Aorta (tissue), 5 donors: ENCODE data around the gene ZBED3. TPM values are rescaled to one million over a fixed set of nuclear protein-coding genes. Genes with fewer than 3 reads are reported as not detected.

Source experiments
- ATAC-seq: fragments of 200-7000 bp; cut with Tn5 transposase; one replicate; pipeline ENCODE4 v1.9.1; 2022; ENCODE audit warnings: moderate library complexity; ENCODE audit not compliant: low FRiP score
- DNase-seq, 2 donors: peaks; one replicate each; pipeline ENCODE4 v3.0.0-alpha.2; 2020
- H3K27ac ChIP-seq, 2 donors: one replicate each; pipeline ENCODE4 v1.5.1; 2013; ENCODE audit warnings: low read length in 2 of 2, mild to moderate bottlenecking in 2 of 2, moderate library complexity in 2 of 2, control low read depth in 1 of 2, inconsistent platforms in 1 of 2, low read depth in 1 of 2
- H3K27me3 ChIP-seq, 2 donors: one replicate each; pipeline ENCODE4 v1.6.1; 2013; ENCODE audit warnings: control low read depth in 1 of 2, low read length in 1 of 2, mild to moderate bottlenecking in 1 of 2, moderate library complexity in 1 of 2; ENCODE audit not compliant: insufficient read depth in 2 of 2, control insufficient read depth in 1 of 2
- H3K36me3 ChIP-seq, 2 donors: one replicate each; pipeline ENCODE4 v1.6.1; 2013; ENCODE audit warnings: control low read depth in 1 of 2, low read length in 1 of 2, mild to moderate bottlenecking in 1 of 2; ENCODE audit not compliant: insufficient read depth in 2 of 2, control insufficient read depth in 1 of 2
- H3K4me1 ChIP-seq, 2 donors: one replicate each; pipeline ENCODE4 v1.6.1; 2013; ENCODE audit warnings: low read length in 2 of 2, control low read depth in 1 of 2, mild to moderate bottlenecking in 1 of 2, moderate library complexity in 1 of 2; ENCODE audit not compliant: insufficient read depth in 2 of 2, control insufficient read depth in 1 of 2
- H3K4me3 ChIP-seq, 2 donors: one replicate each; pipeline ENCODE4 v1.5.1; 2013; ENCODE audit warnings: low read length in 2 of 2, control low read depth in 1 of 2, mild to moderate bottlenecking in 1 of 2
- H3K9me3 ChIP-seq: one replicate; pipeline ENCODE4 v1.6.1; 2013; ENCODE audit warnings: mild to moderate bottlenecking, low read length; ENCODE audit not compliant: control insufficient read depth
- WGBS, 2 donors: extraction: QIAGEN DNeasy Blood & Tissue Kit; methylation state at CpG; one replicate each; pipeline ENCODE4 v1.1.7; 2013; 5-methylcytosine and 5-hydroxymethylcytosine counted together
- intact Hi-C, 2 donors: fragments of 100-400 bp; cut with DNase I; formaldehyde crosslinking; loops; one replicate each; pipeline versions ENCODE4 v1.14.2 to v1.15.0; 2022
- polyA plus RNA-seq, 2 donors: library from polyadenylated mRNA; stranded (reverse); fragments of 200-250 nt; gene quantifications; one replicate each; pipeline ENCODE4 v1.2.3, GENCODE V29; 2013
- total RNA-seq, 2 donors: library from RNA; stranded (reverse); fragmentation: NEBNext Ultra II Directional; extraction: Animal tissue kit (Norgen Biotek cat#: 25700); gene quantifications; one replicate each; pipeline ENCODE4 v1.2.1, GENCODE V29; 2021
- donor health status: healthy with polysubstance abuse.
- donor health status: Bipolar disorder and iron deficiency.
- donor health status: DM: no; HTN: no; CAD: no.
- donor health status: DM: no; HTN: no; CAD: no.
- donor health status: DM: yes; HTN: yes; CAD: no.

The ZBED3 gene
- total and polyA plus RNA-seq, 4 donors: 1.6 to 11.7 (median 8.1) TPM

GRCh38 chr5:77066823-77067442 lies 20.2 kb downstream of the ZBED3 start:
- DNase-seq (no peak), ATAC-seq (no peak)
- 72 to 80% methylated on average over 1 of the region's 1 CpG for WGBS, 2 donors
- no peak overlapping the region for H3K27ac ChIP-seq
- H3K9me3 ChIP-seq: no peaks in the 10 kb centered on the region
- H3K4me3 ChIP-seq: no peak overlapping the region
- peaks cover 2 to 3% of the 10 kb centered on the region in 2 donors for H3K36me3 ChIP-seq
- H3K4me1 ChIP-seq: no peaks in the 10 kb centered on the region
- no peaks in the 10 kb centered on the region for H3K27me3 ChIP-seq
- intact Hi-C loops: no loop called here

DNA sequence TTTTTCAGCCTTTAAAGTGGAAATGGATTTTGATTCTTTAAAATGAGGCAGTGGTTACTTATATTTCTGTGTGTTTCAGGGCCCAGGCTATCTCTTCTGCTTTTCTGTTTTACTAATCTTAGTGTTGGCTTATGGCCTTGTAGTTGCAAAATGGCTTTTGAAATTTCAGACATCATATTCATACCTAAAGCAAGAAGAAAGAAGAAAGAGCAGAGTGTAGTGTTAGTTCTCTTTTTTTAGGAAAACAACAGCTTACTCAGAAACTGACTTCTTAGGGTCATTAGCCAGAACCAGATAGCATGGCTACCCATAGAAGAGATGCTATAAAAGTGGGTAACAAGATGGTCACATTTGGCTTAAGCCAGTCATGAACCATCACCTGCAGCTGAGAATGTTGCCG lies 20.9 kb downstream of the ZBED3 start:
- H3K27ac ChIP-seq: no peak overlapping the region
- 95 to 100% methylated on average over 1 of the region's 1 CpG for WGBS, 2 donors
- no peaks in the 10 kb centered on the region for H3K4me1 ChIP-seq
- intact Hi-C loops: no loop called here
- peaks cover 2 to 3% of the 10 kb centered on the region in 2 donors for H3K36me3 ChIP-seq
- H3K27me3 ChIP-seq: no peaks in the 10 kb centered on the region
- DNase-seq: no peak
- ATAC-seq: no peak
- H3K4me3 ChIP-seq: no peak overlapping the region
- no peaks in the 10 kb centered on the region for H3K9me3 ChIP-seq

GRCh38 chr5:77065256-77065655 lies 21.8 kb downstream of the ZBED3 start:
- H3K27ac ChIP-seq: no peak overlapping the region
- no peaks in the 10 kb centered on the region for H3K4me1 ChIP-seq
- H3K4me3 ChIP-seq: no peak overlapping the region
- ATAC-seq: no peak
- H3K9me3 ChIP-seq: no peaks in the 10 kb centered on the region
- no peak for DNase-seq
- intact Hi-C loops: no loop called here
- H3K36me3 ChIP-seq: peaks cover 2 to 3% of the 10 kb centered on the region in 2 donors
- 86 to 90% methylated on average over 3 of the region's 3 CpGs for WGBS, 2 donors
- no peaks in the 10 kb centered on the region for H3K27me3 ChIP-seq

DNA sequence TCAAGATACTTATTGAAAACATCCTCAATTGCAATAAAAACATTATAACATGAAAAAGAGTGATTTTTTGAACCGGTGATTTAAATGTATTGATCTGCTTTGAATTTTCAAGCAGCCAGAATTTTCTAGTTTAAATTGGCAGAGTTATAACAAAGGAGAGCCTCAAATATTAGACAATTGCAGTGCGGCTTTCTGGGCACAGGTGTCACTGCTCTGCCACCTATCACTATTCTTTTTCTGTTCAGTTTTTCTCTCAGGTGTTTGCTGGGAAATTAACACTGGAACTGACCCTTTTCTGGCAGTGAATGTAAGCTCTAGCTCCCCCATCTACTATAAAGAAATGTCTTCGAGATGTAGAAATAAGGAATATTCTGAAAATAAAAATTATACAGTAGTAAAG lies 23.0 kb downstream of the ZBED3 start:
- WGBS, 2 donors: 76 to 80% methylated on average over 3 of the region's 3 CpGs
- H3K4me3 ChIP-seq: no peak overlapping the region
- no peaks in the 10 kb centered on the region for H3K27me3 ChIP-seq
- no peaks in the 10 kb centered on the region for H3K4me1 ChIP-seq
- intact Hi-C loops: no loop called here
- no peak overlapping the region for H3K27ac ChIP-seq
- DNase-seq (no peak), ATAC-seq (no peak)
- H3K9me3 ChIP-seq: no peaks in the 10 kb centered on the region
- H3K36me3 ChIP-seq: peaks cover 2 to 3% of the 10 kb centered on the region in 2 donors

- peaks cover 0 to 2% of the 10 kb centered on the region in 2 donors for H3K36me3 ChIP-seq
Measured at GRCh38 chr5:77046416-77047073, 40.5 kb downstream of the ZBED3 start.

GRCh38 chr5:77035950-77036349 lies 51.1 kb downstream of the ZBED3 start:
- DNase-seq (no peak), ATAC-seq (no peak)
- WGBS, 2 donors: 87 to 92% methylated on average over 1 of the region's 1 CpG
- peaks cover 0 to 2% of the 10 kb centered on the region in 2 donors for H3K4me1 ChIP-seq
- H3K9me3 ChIP-seq: no peaks in the 10 kb centered on the region
- H3K4me3 ChIP-seq: no peak overlapping the region
- H3K27ac ChIP-seq: no peak overlapping the region
- no peaks in the 10 kb centered on the region for H3K27me3 ChIP-seq
- intact Hi-C loops: no loop called here
- H3K36me3 ChIP-seq: peaks cover 2% of the 10 kb centered on the region in 2 donors

More at GRCh38 chr5:77046416-77047073, 40.5 kb downstream of the ZBED3 start:
- no peaks in the 10 kb centered on the region for H3K9me3 ChIP-seq
- H3K4me3 ChIP-seq: no peak overlapping the region
- no peak for DNase-seq
- H3K4me1 ChIP-seq: no peaks in the 10 kb centered on the region
- ATAC-seq: no peak
- WGBS, 2 donors: 90 to 98% methylated on average over 1 of the region's 1 CpG
- no peaks in the 10 kb centered on the region for H3K27me3 ChIP-seq
- intact Hi-C loops: no loop called here
- no peak overlapping the region for H3K27ac ChIP-seq

- Histone ChIP-seq H3K4me3 (no peak overlapping the region), H3K4me1 (peaks cover 0 to 2% of the 10 kb centered on the region in 2 donors), H3K36me3 (peaks cover 0 to 2% of the 10 kb centered on the region in 2 donors), H3K27ac (no peak overlapping the region), H3K27me3 (no peaks in the 10 kb centered on the region), H3K9me3 (no peaks in the 10 kb centered on the region)
- DNase-seq (no peak), ATAC-seq (no peak)
- intact Hi-C loops: loop anchor here in 1 of 2 donors (5.0 kb wide), 1 partner anchor 54 kb away; the partner anchor contains the start of gene ZBED3
- WGBS, 2 donors: 88 to 94% methylated on average over 5 of the region's 5 CpGs
Measured at GRCh38 chr5:77033338-77033737, 53.7 kb downstream of the ZBED3 start.

DNA sequence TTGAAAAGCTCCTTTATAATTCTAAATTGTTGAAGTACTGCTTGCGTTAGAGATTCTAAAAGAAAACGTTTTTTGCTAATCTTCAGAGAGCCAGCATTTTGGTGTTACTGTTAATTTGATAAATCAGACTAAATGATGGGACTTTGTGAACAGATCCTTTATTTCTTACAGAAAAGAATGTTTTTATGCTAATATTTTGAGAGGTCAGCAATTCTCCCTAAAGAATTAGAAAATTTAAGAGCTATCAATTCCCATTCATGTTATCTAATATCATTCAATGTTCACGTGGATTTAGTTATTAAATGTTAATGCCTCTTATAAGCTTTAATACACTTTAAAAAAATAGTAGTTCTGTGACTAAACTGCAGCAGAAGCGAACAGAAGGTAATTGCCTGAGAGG lies 54.5 kb downstream of the ZBED3 start:
- peaks cover 0 to 2% of the 10 kb centered on the region in 2 donors for H3K4me1 ChIP-seq
- H3K36me3 ChIP-seq: peaks cover 0 to 2% of the 10 kb centered on the region in 2 donors
- no peak for DNase-seq
- H3K27ac ChIP-seq: no peak overlapping the region
- no peaks in the 10 kb centered on the region for H3K9me3 ChIP-seq
- no peak for ATAC-seq
- H3K4me3 ChIP-seq: no peak overlapping the region
- intact Hi-C loops: loop anchor here in 1 of 2 donors (5.0 kb wide), 1 partner anchor 55 kb away; the partner anchor contains the start of gene ZBED3
- H3K27me3 ChIP-seq: no peaks in the 10 kb centered on the region
- 79 to 81% methylated on average over 4 of the region's 4 CpGs for WGBS, 2 donors

DNA sequence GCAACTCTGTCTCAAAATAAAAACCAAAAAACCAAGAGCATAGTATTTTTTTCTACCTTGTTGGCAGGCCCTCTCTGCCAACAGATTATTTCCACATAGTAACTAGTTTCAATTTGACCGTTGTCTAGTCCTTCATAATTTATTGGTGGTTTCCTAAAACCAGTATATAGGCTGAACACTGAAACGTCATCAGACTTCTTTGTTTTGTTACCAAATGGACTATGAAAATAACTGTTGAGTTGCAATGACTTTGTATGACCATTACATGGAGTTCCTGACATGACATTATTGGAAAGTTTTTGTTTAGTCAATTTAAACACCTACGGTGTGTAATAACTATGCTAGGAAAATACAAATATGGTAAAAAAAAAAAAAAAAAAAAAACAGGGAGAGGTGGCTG lies 55.2 kb downstream of the ZBED3 start:
- H3K27ac ChIP-seq: no peak overlapping the region
- peaks cover 0 to 2% of the 10 kb centered on the region in 2 donors for H3K4me1 ChIP-seq
- intact Hi-C loops: loop anchor here in 1 of 2 donors (5.0 kb wide), 1 partner anchor 55 kb away; the partner anchor contains the start of gene ZBED3
- no peak for ATAC-seq
- no peaks in the 10 kb centered on the region for H3K36me3 ChIP-seq
- no peaks in the 10 kb centered on the region for H3K27me3 ChIP-seq
- H3K9me3 ChIP-seq: no peaks in the 10 kb centered on the region
- DNase-seq: no peak
- H3K4me3 ChIP-seq: no peak overlapping the region
- WGBS, 2 donors: 89 to 91% methylated on average over 3 of the region's 3 CpGs
